ENCODE data around the gene KCNK7. TPM values are rescaled to one million over a fixed set of nuclear protein-coding genes. Genes with fewer than 3 reads are reported as not detected.

KCNK7 gene
- polyA plus RNA-seq, 1 of the 3 experiments (the other 2 are of a cell fraction): 0.58 TPM

- H3K4me3 ChIP-seq (ENCODE audit: low read depth in 2 of 2, low read length in 1 of 2): no peak overlapping the region
- H4K20me1 ChIP-seq (ENCODE audit: insufficient read depth): peaks cover 12% of the 10 kb centered on the region; the same call in 1 of the 2 replicates
- peaks cover 32% of the 10 kb centered on the region for H3K79me2 ChIP-seq (ENCODE audit: insufficient read depth)
- no peak overlapping the region for H3K27ac ChIP-seq (ENCODE audit: low read depth in 2 of 2, low read length in 1 of 2)
- WGBS (ENCODE audit: low lambda C conversion rate): 93% methylated on average over 2 of the region's 19 CpGs
- ChIA-PET POLR2A (no interaction called here), CTCF (interaction anchor here (13.3 kb wide), 1 partner anchor 11 kb away, joined by 216 read pairs; the partner anchor contains the start of gene KCNK7)
- H3K27me3 ChIP-seq (ENCODE audit: insufficient read depth): no peaks in the 10 kb centered on the region
- H3K9ac ChIP-seq: no peak overlapping the region
- H3K36me3 ChIP-seq (replicated peaks in 1 of 2; ENCODE audit: control insufficient read depth in 1 of 2, insufficient read depth in 2 of 2, low read length in 1 of 2): peaks cover 13 to 42% of the 10 kb centered on the region in 2 experiments
- peaks cover 26% of the 10 kb centered on the region for H3F3A ChIP-seq (replicated peaks; ENCODE audit: insufficient read depth)
- H3K9me3 ChIP-seq: no peaks in the 10 kb centered on the region
- H3K4me2 ChIP-seq: no peak overlapping the region
- DNase-seq: no peak
- H2AFZ ChIP-seq (ENCODE audit: low read depth): no peak overlapping the region
- H3K9me2 ChIP-seq: no peaks in the 10 kb centered on the region
- TF ChIP-seq MEF2A (IDR thresholded peaks at IDR 0.05; ENCODE audit: borderline replicate concordance, low read depth) (no peak), JUND (IDR thresholded peaks at IDR 0.05) (no peak), EP300 (IDR thresholded peaks at IDR 0.05; ENCODE audit: borderline replicate concordance in 1 of 2, low read depth in 1 of 2, low read length in 1 of 2) (no peak), ELF1 (IDR thresholded peaks at IDR 0.05) (no peak), TCF12 (IDR thresholded peaks at IDR 0.05) (no peak), FOXM1 (IDR thresholded peaks at IDR 0.05; ENCODE audit: low read depth) (no peak), ZBTB33 (IDR thresholded peaks at IDR 0.05; ENCODE audit: borderline replicate concordance, low read depth) (no peak)
- H3K4me1 ChIP-seq (ENCODE audit: control insufficient read depth in 1 of 2, insufficient read depth in 2 of 2, low read depth in 1 of 2, low read length in 1 of 2): peaks cover 19 to 24% of the 10 kb centered on the region in 2 experiments; a peak in 2 of 4 replicates
Observed at GRCh38 chr11:65580031-65580692, 15.4 kb downstream of the KCNK7 start.

GRCh38 chr11:65579291-65579690, 16.3 kb downstream of the KCNK7 start:
- CTCF ChIA-PET: interaction anchor here (0.6 to 13.3 kb wide), 2 partner anchors 12 to 112 kb away, joined by 4 to 216 read pairs; partner anchors contain the start of gene KCNK7
- H3K9me2 ChIP-seq: no peaks in the 10 kb centered on the region
- H3K27me3 ChIP-seq (ENCODE audit: insufficient read depth): no peaks in the 10 kb centered on the region
- peaks cover 33% of the 10 kb centered on the region for H3K79me2 ChIP-seq (ENCODE audit: insufficient read depth)
- no peaks in the 10 kb centered on the region for H3K9me3 ChIP-seq
- H3K36me3 ChIP-seq (replicated peaks in 1 of 2; ENCODE audit: control insufficient read depth in 1 of 2, insufficient read depth in 2 of 2, low read length in 1 of 2): peaks cover 18 to 46% of the 10 kb centered on the region in 2 experiments
- no peak overlapping the region for H3K27ac ChIP-seq (ENCODE audit: low read depth in 2 of 2, low read length in 1 of 2)
- TF ChIP-seq CTCF (IDR thresholded peaks at IDR 0.05) (no peak), MXI1 (IDR thresholded peaks at IDR 0.05; ENCODE audit: low read depth, low read length) (no peak), ELF1 (IDR thresholded peaks at IDR 0.05) (no peak), MAX (IDR thresholded peaks at IDR 0.05; ENCODE audit: low read depth) (no peak), SIN3A (IDR thresholded peaks at IDR 0.05; ENCODE audit: borderline replicate concordance, low read depth, low read length) (no peak), TAF1 (IDR thresholded peaks at IDR 0.05; ENCODE audit: borderline replicate concordance, low read depth, low read length) (no peak), CHD2 (IDR thresholded peaks at IDR 0.05; ENCODE audit: low read length, partially characterized antibody) (no peak), FOSL2 (IDR thresholded peaks at IDR 0.05; ENCODE audit: borderline replicate concordance, low read depth) (no peak), FOXJ3 (CRISPR knock-in tag; IDR thresholded peaks at IDR 0.05) (no peak), NRF1 (IDR thresholded peaks at IDR 0.05; ENCODE audit: low read depth, low read length) (no peak), TEAD4 (IDR thresholded peaks at IDR 0.05; ENCODE audit: borderline replicate concordance, insufficient read depth) (no peak), USF1 (IDR thresholded peaks at IDR 0.05; ENCODE audit: borderline replicate concordance, low read depth) (no peak), JUND (IDR thresholded peaks at IDR 0.05) (no peak), POLR2AphosphoS5 (IDR thresholded peaks at IDR 0.05; ENCODE audit: low read depth, low read length) (no peak), IRF3 (IDR thresholded peaks at IDR 0.05; ENCODE audit: low read depth, low read length) (no peak), EZH2phosphoT487 (IDR thresholded peaks at IDR 0.05; ENCODE audit: borderline replicate concordance, low read depth) (no peak), EP300 (IDR thresholded peaks at IDR 0.05; ENCODE audit: borderline replicate concordance in 1 of 2, low read depth in 1 of 2, low read length in 1 of 2) (no peak), FOXM1 (IDR thresholded peaks at IDR 0.05; ENCODE audit: low read depth) (no peak), SMC3 (IDR thresholded peaks at IDR 0.05; ENCODE audit: low read depth, low read length) (no peak)
- peaks cover 14% of the 10 kb centered on the region; the same call in 1 of the 2 replicates for H4K20me1 ChIP-seq (ENCODE audit: insufficient read depth)
- POLR2A ChIA-PET: no interaction called here
- H3K4me2 ChIP-seq: no peak overlapping the region
- H3F3A ChIP-seq (replicated peaks; ENCODE audit: insufficient read depth): peaks cover 31% of the 10 kb centered on the region
- no peak overlapping the region for H2AFZ ChIP-seq (ENCODE audit: low read depth)
- no peak overlapping the region for H3K9ac ChIP-seq
- no peak for DNase-seq
- H3K4me1 ChIP-seq (ENCODE audit: control insufficient read depth in 1 of 2, insufficient read depth in 2 of 2, low read depth in 1 of 2, low read length in 1 of 2): peaks cover 24 to 30% of the 10 kb centered on the region in 2 experiments; a peak in 3 of 4 replicates
- WGBS (ENCODE audit: low lambda C conversion rate): 89% methylated on average over 4 of the region's 4 CpGs
- H3K4me3 ChIP-seq (ENCODE audit: low read depth in 2 of 2, low read length in 1 of 2): no peak overlapping the region

All from SK-N-SH (cell line).